Stomach (tissue), 4 donors: ENCODE results near the gene DLL4.
"Not testable (repeated sequence)": the region's sequence is repeated elsewhere in the genome, so short reads cannot be mapped to it uniquely, and the experiment has no call there.

Source experiments
- CTCF ChIP-seq, 7 experiments: fragments of 450-650 bp in 4 of 7; fragments of 200-600 bp in 3 of 7; sonication (generic) in 3 of 7; IDR thresholded peaks; one replicate each; pipeline ENCODE4 v1.5.1; 2016 to 2019; ENCODE audit warnings: antibody characterized with exemption in 7 of 7, control low read depth in 2 of 7, mild to moderate bottlenecking in 1 of 7
- POLR2A ChIP-seq, 4 donors: fragments of 450-650 bp; IDR thresholded peaks; one replicate each; pipeline ENCODE4 v1.6.1; 2016; ENCODE audit warnings: antibody characterized with exemption in 4 of 4, control low read depth in 2 of 4, mild to moderate bottlenecking in 1 of 4, moderate library complexity in 1 of 4

DNA sequence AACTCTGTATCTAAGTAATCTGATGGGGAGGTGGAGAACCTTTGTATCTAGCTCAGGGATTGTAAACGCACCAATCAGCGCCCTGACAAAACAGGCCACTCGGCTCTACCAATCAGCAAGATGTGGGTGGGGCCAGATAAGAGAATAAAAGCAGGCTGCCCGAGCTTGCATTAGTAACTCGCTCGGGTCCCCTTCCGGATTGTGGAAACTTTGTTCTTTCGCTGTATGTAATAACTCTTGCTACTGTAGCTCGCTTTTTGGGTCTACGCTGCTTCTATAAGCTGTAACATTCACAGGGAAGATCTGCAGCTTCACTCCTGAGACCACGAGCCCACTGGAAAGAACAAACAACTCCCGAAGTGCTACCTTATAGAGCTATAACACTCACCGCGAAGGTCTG lies 33.2 kb downstream of the DLL4 start:
- not testable (repeated sequence) for TF ChIP-seq POLR2A, CTCF (IDR thresholded peaks at IDR 0.05)
